ENCODE data around the gene ENDOV.
"Not testable (repeated sequence)": the region's sequence is repeated elsewhere in the genome, so short reads cannot be mapped to it uniquely, and the experiment has no call there.

ENDOV gene

GRCh38 chr17:80402959-80403358, 12.0 kb upstream of the ENDOV start:
- no peaks in the 10 kb centered on the region for H3K9me3 ChIP-seq (ENCODE audit: insufficient read depth, low read depth, low read length)
- H3K4ac ChIP-seq (ENCODE audit: low read depth, low read length) = no peak overlapping the region
- H3K27ac ChIP-seq (ENCODE audit: low read depth, low read length) = no peak overlapping the region
- H3K4me2 ChIP-seq (ENCODE audit: low read length) = no peak overlapping the region
- no peaks in the 10 kb centered on the region for H3K27me3 ChIP-seq (ENCODE audit: insufficient read depth, low read length)
- no peak overlapping the region for H4K12ac ChIP-seq (ENCODE audit: low read depth, low read length)
- no peak overlapping the region for H3K23ac ChIP-seq (ENCODE audit: low read length)
- H2BK12ac ChIP-seq (ENCODE audit: low read length) = no peak overlapping the region
- no peaks in the 10 kb centered on the region for H3K79me2 ChIP-seq (ENCODE audit: control insufficient read depth, insufficient read depth, low read length, poor library complexity)
- no peaks in the 10 kb centered on the region for H3K4me1 ChIP-seq (ENCODE audit: control insufficient read depth in 1 of 2, insufficient read depth in 2 of 2, low read length in 2 of 2)
- no peak overlapping the region for H2AFZ ChIP-seq (ENCODE audit: insufficient read depth, low read length, poor library complexity)
- H4K8ac ChIP-seq (ENCODE audit: low read depth, low read length) = no peak overlapping the region
- H2BK5ac ChIP-seq (ENCODE audit: low read depth, low read length, poor library complexity) = no peak overlapping the region
- no peak overlapping the region for H2AK5ac ChIP-seq (ENCODE audit: low read length)
- H4K91ac ChIP-seq (ENCODE audit: low read depth, low read length) = no peak overlapping the region
- no peak overlapping the region for H2BK120ac ChIP-seq (ENCODE audit: insufficient read depth, low read length, poor library complexity)
- no CpG with 5 or more reads among the region's 4 CpGs for WGBS (ENCODE audit: extremely low coverage, insufficient coverage, insufficient read length)
- no peak overlapping the region for H3K9ac ChIP-seq (ENCODE audit: low read length)
- H3K4me3 ChIP-seq (ENCODE audit: low read depth, low read length) = no peak overlapping the region
- no peaks in the 10 kb centered on the region for H3K36me3 ChIP-seq (ENCODE audit: control insufficient read depth in 1 of 2, insufficient read depth in 2 of 2, low read length in 2 of 2)
- H3K14ac ChIP-seq (ENCODE audit: low read length) = no peak overlapping the region
- H3K18ac ChIP-seq (ENCODE audit: low read length) = no peak overlapping the region
- no peak for DNase-seq
- no peaks in the 10 kb centered on the region for H3K79me1 ChIP-seq (ENCODE audit: low read length)

GRCh38 chr17:80406146-80406545, 8.8 kb upstream of the ENDOV start:
- H4K91ac ChIP-seq (ENCODE audit: low read depth, low read length) = no peak overlapping the region

GRCh38 chr17:80407917-80408316, 7.0 kb upstream of the ENDOV start:
- not testable (repeated sequence) for H2BK5ac ChIP-seq (ENCODE audit: low read depth, low read length, poor library complexity); H2BK12ac ChIP-seq (ENCODE audit: low read length); H3K4me1 ChIP-seq (ENCODE audit: control insufficient read depth in 1 of 2, insufficient read depth in 2 of 2, low read length in 2 of 2); H3K14ac ChIP-seq (ENCODE audit: low read length); H4K12ac ChIP-seq (ENCODE audit: low read depth, low read length); H3K18ac ChIP-seq (ENCODE audit: low read length); H2BK120ac ChIP-seq (ENCODE audit: insufficient read depth, low read length, poor library complexity); H4K8ac ChIP-seq (ENCODE audit: low read depth, low read length); DNase-seq; H3K79me2 ChIP-seq (ENCODE audit: control insufficient read depth, insufficient read depth, low read length, poor library complexity); H3K27ac ChIP-seq (ENCODE audit: low read depth, low read length); H4K91ac ChIP-seq (ENCODE audit: low read depth, low read length); H3K23ac ChIP-seq (ENCODE audit: low read length); H3K27me3 ChIP-seq (ENCODE audit: insufficient read depth, low read length); H3K9me3 ChIP-seq (ENCODE audit: insufficient read depth, low read depth, low read length); H3K79me1 ChIP-seq (ENCODE audit: low read length); H3K4me3 ChIP-seq (ENCODE audit: low read depth, low read length); H3K4me2 ChIP-seq (ENCODE audit: low read length); H2AK5ac ChIP-seq (ENCODE audit: low read length); H3K9ac ChIP-seq (ENCODE audit: low read length); H3K36me3 ChIP-seq (ENCODE audit: control insufficient read depth in 1 of 2, insufficient read depth in 2 of 2, low read length in 2 of 2); H3K4ac ChIP-seq (ENCODE audit: low read depth, low read length); H2AFZ ChIP-seq (ENCODE audit: insufficient read depth, low read length, poor library complexity)
- no CpG with 5 or more reads among the region's 5 CpGs for WGBS (ENCODE audit: extremely low coverage, insufficient coverage, insufficient read length)

More at GRCh38 chr17:80406146-80406545, 8.8 kb upstream of the ENDOV start:
- Histone ChIP-seq H3K18ac (ENCODE audit: low read length) (no peak overlapping the region), H3K27me3 (ENCODE audit: insufficient read depth, low read length) (no peaks in the 10 kb centered on the region), H3K9ac (ENCODE audit: low read length) (no peak overlapping the region), H2BK5ac (ENCODE audit: low read depth, low read length, poor library complexity) (no peak overlapping the region), H3K4ac (ENCODE audit: low read depth, low read length) (no peak overlapping the region), H2AFZ (ENCODE audit: insufficient read depth, low read length, poor library complexity) (no peak overlapping the region), H3K79me2 (ENCODE audit: control insufficient read depth, insufficient read depth, low read length, poor library complexity) (no peaks in the 10 kb centered on the region), H3K79me1 (ENCODE audit: low read length) (no peaks in the 10 kb centered on the region), H3K23ac (ENCODE audit: low read length) (no peak overlapping the region), H4K8ac (ENCODE audit: low read depth, low read length) (no peak overlapping the region), H3K4me3 (ENCODE audit: low read depth, low read length) (no peak overlapping the region), H4K12ac (ENCODE audit: low read depth, low read length) (no peak overlapping the region), H3K4me1 (ENCODE audit: control insufficient read depth in 1 of 2, insufficient read depth in 2 of 2, low read length in 2 of 2) (no peaks in the 10 kb centered on the region), H2AK5ac (ENCODE audit: low read length) (no peak overlapping the region), H2BK120ac (ENCODE audit: insufficient read depth, low read length, poor library complexity) (no peak overlapping the region), H3K27ac (ENCODE audit: low read depth, low read length) (no peak overlapping the region), H3K36me3 (ENCODE audit: control insufficient read depth in 1 of 2, insufficient read depth in 2 of 2, low read length in 2 of 2) (no peaks in the 10 kb centered on the region), H3K14ac (ENCODE audit: low read length) (no peak overlapping the region), H2BK12ac (ENCODE audit: low read length) (no peak overlapping the region), H3K9me3 (ENCODE audit: insufficient read depth, low read depth, low read length) (no peaks in the 10 kb centered on the region), H3K4me2 (ENCODE audit: low read length) (no peak overlapping the region)
- WGBS (ENCODE audit: extremely low coverage, insufficient coverage, insufficient read length) = no CpG with 5 or more reads among the region's 8 CpGs
- DNase-seq = no peak

- H3K4me2 ChIP-seq (ENCODE audit: low read length) = no peak overlapping the region
- H3K79me2 ChIP-seq (ENCODE audit: control insufficient read depth, insufficient read depth, low read length, poor library complexity) = no peaks in the 10 kb centered on the region
These were observed 6.1 kb upstream of the ENDOV start for GRCh38 chr17:80408872-80409271.

More at GRCh38 chr17:80408872-80409271, 6.1 kb upstream of the ENDOV start:
- Histone ChIP-seq H3K27ac (ENCODE audit: low read depth, low read length) (no peak overlapping the region), H2BK5ac (ENCODE audit: low read depth, low read length, poor library complexity) (no peak overlapping the region), H3K36me3 (ENCODE audit: control insufficient read depth in 1 of 2, insufficient read depth in 2 of 2, low read length in 2 of 2) (no peaks in the 10 kb centered on the region), H2BK120ac (ENCODE audit: insufficient read depth, low read length, poor library complexity) (no peak overlapping the region), H3K18ac (ENCODE audit: low read length) (no peak overlapping the region), H4K8ac (ENCODE audit: low read depth, low read length) (no peak overlapping the region), H3K79me1 (ENCODE audit: low read length) (no peaks in the 10 kb centered on the region), H3K4me1 (ENCODE audit: control insufficient read depth in 1 of 2, insufficient read depth in 2 of 2, low read length in 2 of 2) (no peaks in the 10 kb centered on the region), H3K4me3 (ENCODE audit: low read depth, low read length) (no peak overlapping the region), H4K12ac (ENCODE audit: low read depth, low read length) (no peak overlapping the region), H3K9me3 (ENCODE audit: insufficient read depth, low read depth, low read length) (no peaks in the 10 kb centered on the region), H3K23ac (ENCODE audit: low read length) (no peak overlapping the region), H3K9ac (ENCODE audit: low read length) (no peak overlapping the region), H2AFZ (ENCODE audit: insufficient read depth, low read length, poor library complexity) (no peak overlapping the region), H3K27me3 (ENCODE audit: insufficient read depth, low read length) (no peaks in the 10 kb centered on the region), H2AK5ac (ENCODE audit: low read length) (no peak overlapping the region), H4K91ac (ENCODE audit: low read depth, low read length) (no peak overlapping the region), H2BK12ac (ENCODE audit: low read length) (no peak overlapping the region), H3K14ac (ENCODE audit: low read length) (no peak overlapping the region), H3K4ac (ENCODE audit: low read depth, low read length) (no peak overlapping the region)
- no peak for DNase-seq
- WGBS (ENCODE audit: extremely low coverage, insufficient coverage, insufficient read length) = no CpG with 5 or more reads among the region's 6 CpGs

All from trophoblast cell (in vitro differentiated cells and primary cell).